Ovary (tissue), 3 donors: ENCODE measurements around the gene SBK2.

Experiments
- CTCF ChIP-seq, 3 donors: fragments of 450-650 bp in 2 of 3; fragments of 200-600 bp in 1 of 3; IDR thresholded peaks; one replicate each; pipeline versions ENCODE4 v1.5.1 to v1.8.0; 2016 to 2022; ENCODE audit warnings: antibody characterized with exemption in 3 of 3, mild to moderate bottlenecking in 1 of 3
- EP300 ChIP-seq: sonication (generic); formaldehyde crosslinking; IDR thresholded peaks from one replicate; pipeline ENCODE4 v1.6.1; 2017; ENCODE audit warnings: antibody characterized with exemption
- donor health status: DM: no; HTN: no; CAD: no.

GRCh38 chr19:55520691-55521292 is 16.1 kb downstream of the SBK2 start:
- no peak for TF ChIP-seq CTCF (IDR thresholded peaks at IDR 0.05)
- no peak for TF ChIP-seq EP300
